GM12873 (cell line): ENCODE measurements around the gene HNRNPA0.

Experiments
- CTCF ChIP-seq: IDR thresholded peaks from 2 replicates; pipeline ENCODE4 v1.5.1; 2012; ENCODE audit warnings: low read depth, mild to moderate bottlenecking, moderate library complexity, low read length, control low read depth; ENCODE audit not compliant: insufficient read depth; ENCODE audit errors: missing control alignments

Gene HNRNPA0

GRCh38 chr5:137751869-137752491, 2.2 kb downstream of the HNRNPA0 start:
- peak; percentile 74 for TF ChIP-seq CTCF

- TF ChIP-seq CTCF: no peak
Measured at GRCh38 chr5:137750436-137750835, 3.7 kb downstream of the HNRNPA0 start.

- peak; percentile 7 for TF ChIP-seq CTCF
Measured at GRCh38 chr5:137747848-137748247, 6.3 kb downstream of the HNRNPA0 start.

- TF ChIP-seq CTCF: peak; percentile 72
Measured at GRCh38 chr5:137743031-137743640, 11.0 kb downstream of the HNRNPA0 start.

- no peak for TF ChIP-seq CTCF
Measured at GRCh38 chr5:137741718-137742117, 12.4 kb downstream of the HNRNPA0 start.

- no peak for TF ChIP-seq CTCF
Measured at GRCh38 chr5:137739737-137740136, 14.4 kb downstream of the HNRNPA0 start.

GRCh38 chr5:137738947-137739346, 15.2 kb downstream of the HNRNPA0 start:
- no peak for TF ChIP-seq CTCF
